Lower leg skin (tissue), 3 donors: ENCODE data around the gene PLCH1.

Experiments
- CTCF ChIP-seq, 3 donors: fragments of 450-650 bp; IDR thresholded peaks; one replicate each; pipeline ENCODE4 v1.5.1; 2016; ENCODE audit warnings: antibody characterized with exemption in 3 of 3, mild to moderate bottlenecking in 3 of 3, moderate library complexity in 2 of 3
- POLR2A ChIP-seq, 2 donors: fragments of 450-650 bp; IDR thresholded peaks; one replicate each; pipeline ENCODE4 v1.6.1; 2016 to 2017; ENCODE audit warnings: antibody characterized with exemption in 2 of 2, mild to moderate bottlenecking in 1 of 2, moderate library complexity in 1 of 2

- TF ChIP-seq CTCF (IDR thresholded peaks at IDR 0.05) = no peak
- TF ChIP-seq POLR2A (IDR thresholded peaks at IDR 0.05) = no peak
Observed at GRCh38 chr3:155640098-155640497, 104.8 kb downstream of the PLCH1 start.
